Endometrial microvascular endothelial cells (primary cell): ENCODE data around the gene SAMD13. TPM values are rescaled to one million over a fixed set of nuclear protein-coding genes. Genes with fewer than 3 reads are reported as not detected.

ENCODE experiments used
- in situ Hi-C: cut with HindIII; loops from 2 replicates; pipeline ENCODE4 v1.10.0; 2017; ENCODE audit warnings: low sequenced_read_pairs, low pct_unique_long_range_greater_than_20kb; ENCODE audit errors: inconsistent ontology term
- total RNA-seq: library from RNA; depleted of rRNA; stranded (reverse); fragments of >200 nt; gene quantifications from one replicate; pipeline ENCODE4 v1.2.3, GENCODE V29; 2015; ENCODE audit errors: inconsistent ontology term

SAMD13 gene
- total RNA-seq, 1 donor from 2014 or later = 4.5 TPM

GRCh38 chr1:84387480-84388163 is 86.1 kb downstream of the SAMD13 start:
- in situ Hi-C loops = no loop called here

GRCh38 chr1:84390226-84390625 is 88.7 kb downstream of the SAMD13 start:
- in situ Hi-C loops = no loop called here

- in situ Hi-C loops = no loop called here
Measured at GRCh38 chr1:84398175-84399155, 97.0 kb downstream of the SAMD13 start, which contains the start of gene DNASE2B. DNASE2B (plus strand) TSS chr1:84398484; CDS start chr1:84398565, 81 bp downstream.

Other genes with a start within 250 kb of the SAMD13 start
- gene PRKACB, start 157.4 kb upstream of the SAMD13 start, total RNA-seq = 95.0 TPM
- not detected for gene DNASE2B, start 96.8 kb downstream of the SAMD13 start, total RNA-seq
- gene RPF1, start 177.6 kb downstream of the SAMD13 start, total RNA-seq = 40.0 TPM
- gene SPATA1, start 204.7 kb downstream of the SAMD13 start, total RNA-seq = not detected
- gene GNG5, start 204.9 kb downstream of the SAMD13 start, total RNA-seq = 69.5 TPM